ENCODE measurements around the gene EPB41L1.
A peak's percentile ranks its signal among the peaks of the same experiment; 100 is the strongest.

The EPB41L1 gene

DNA sequence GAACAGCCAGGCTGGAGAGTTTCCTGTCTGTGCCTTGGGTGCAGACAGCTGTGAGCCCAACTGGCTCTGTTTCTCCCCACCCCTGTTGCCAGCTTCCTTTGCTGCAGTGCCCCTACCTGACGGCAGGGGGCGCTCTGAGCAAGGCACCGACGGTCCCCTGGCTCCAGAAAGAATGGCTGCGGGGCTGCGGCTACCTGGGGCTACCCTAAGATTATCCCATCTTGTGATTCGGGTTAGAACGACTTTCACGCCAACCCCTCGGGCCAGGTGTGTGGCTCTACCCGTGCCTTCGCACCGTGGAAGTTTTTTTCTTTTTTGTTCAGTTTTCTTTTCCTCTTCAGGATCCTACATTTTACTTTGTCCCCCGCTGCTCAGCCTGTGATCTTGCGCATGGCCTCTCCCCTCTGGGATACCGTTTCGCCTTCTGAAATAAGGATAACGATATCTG, 48.4 kb downstream of the EPB41L1 start:
- Histone ChIP-seq H3K4me1 (no peaks in the 10 kb centered on the region), H3K36me3 (ENCODE audit: control insufficient read depth, insufficient read depth, low read length) (no peaks in the 10 kb centered on the region), H3K9ac (no peak overlapping the region), H3K27ac (no peak overlapping the region), H3K9me3 (ENCODE audit: control insufficient read depth, low read length) (no peaks in the 10 kb centered on the region), H3K79me2 (no peaks in the 10 kb centered on the region), H2AFZ (no peak overlapping the region), H3K4me3 (ENCODE audit: low read depth, low read length) (no peak overlapping the region), H3K27me3 (ENCODE audit: control insufficient read depth, insufficient read depth, low read length) (no peaks in the 10 kb centered on the region), H3K4me2 (ENCODE audit: low read length) (no peak overlapping the region)
- TF ChIP-seq, protein P1, sequence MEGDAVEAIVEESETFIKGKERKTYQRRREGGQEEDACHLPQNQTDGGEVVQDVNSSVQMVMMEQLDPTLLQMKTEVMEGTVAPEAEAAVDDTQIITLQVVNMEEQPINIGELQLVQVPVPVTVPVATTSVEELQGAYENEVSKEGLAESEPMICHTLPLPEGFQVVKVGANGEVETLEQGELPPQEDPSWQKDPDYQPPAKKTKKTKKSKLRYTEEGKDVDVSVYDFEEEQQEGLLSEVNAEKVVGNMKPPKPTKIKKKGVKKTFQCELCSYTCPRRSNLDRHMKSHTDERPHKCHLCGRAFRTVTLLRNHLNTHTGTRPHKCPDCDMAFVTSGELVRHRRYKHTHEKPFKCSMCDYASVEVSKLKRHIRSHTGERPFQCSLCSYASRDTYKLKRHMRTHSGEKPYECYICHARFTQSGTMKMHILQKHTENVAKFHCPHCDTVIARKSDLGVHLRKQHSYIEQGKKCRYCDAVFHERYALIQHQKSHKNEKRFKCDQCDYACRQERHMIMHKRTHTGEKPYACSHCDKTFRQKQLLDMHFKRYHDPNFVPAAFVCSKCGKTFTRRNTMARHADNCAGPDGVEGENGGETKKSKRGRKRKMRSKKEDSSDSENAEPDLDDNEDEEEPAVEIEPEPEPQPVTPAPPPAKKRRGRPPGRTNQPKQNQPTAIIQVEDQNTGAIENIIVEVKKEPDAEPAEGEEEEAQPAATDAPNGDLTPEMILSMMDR (IDR thresholded peaks at IDR 0.05): peak; percentile 95

DNA sequence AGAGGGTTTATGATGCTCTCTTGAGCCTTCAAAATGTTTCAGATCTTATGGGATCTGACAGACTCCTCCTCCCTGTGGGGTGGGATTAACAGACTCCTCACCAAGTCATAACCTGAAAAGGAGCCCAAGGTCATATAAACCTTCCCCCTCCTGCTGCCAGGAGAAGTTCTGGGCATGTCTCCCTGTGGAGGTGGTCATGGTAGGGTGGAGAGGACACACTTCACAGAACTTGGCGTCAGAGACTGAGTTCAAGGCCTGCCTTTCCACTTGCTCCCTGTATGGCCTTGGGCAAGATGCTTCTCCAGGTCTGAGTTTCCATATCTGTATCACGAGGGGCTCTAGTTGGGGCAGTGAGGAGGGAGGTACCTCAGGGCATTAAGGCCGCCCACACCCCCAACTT, 49.3 kb downstream of the EPB41L1 start:
- TF ChIP-seq, protein P1 (IDR thresholded peaks at IDR 0.05): no peak
- Histone ChIP-seq H3K79me2 (no peaks in the 10 kb centered on the region), H3K9ac (no peak overlapping the region), H3K4me3 (ENCODE audit: low read depth, low read length) (no peak overlapping the region), H2AFZ (no peak overlapping the region), H3K27me3 (ENCODE audit: control insufficient read depth, insufficient read depth, low read length) (no peaks in the 10 kb centered on the region), H3K4me2 (ENCODE audit: low read length) (no peak overlapping the region), H3K36me3 (ENCODE audit: control insufficient read depth, insufficient read depth, low read length) (no peaks in the 10 kb centered on the region), H3K9me3 (ENCODE audit: control insufficient read depth, low read length) (no peaks in the 10 kb centered on the region), H3K27ac (no peak overlapping the region), H3K4me1 (no peaks in the 10 kb centered on the region)

DNA sequence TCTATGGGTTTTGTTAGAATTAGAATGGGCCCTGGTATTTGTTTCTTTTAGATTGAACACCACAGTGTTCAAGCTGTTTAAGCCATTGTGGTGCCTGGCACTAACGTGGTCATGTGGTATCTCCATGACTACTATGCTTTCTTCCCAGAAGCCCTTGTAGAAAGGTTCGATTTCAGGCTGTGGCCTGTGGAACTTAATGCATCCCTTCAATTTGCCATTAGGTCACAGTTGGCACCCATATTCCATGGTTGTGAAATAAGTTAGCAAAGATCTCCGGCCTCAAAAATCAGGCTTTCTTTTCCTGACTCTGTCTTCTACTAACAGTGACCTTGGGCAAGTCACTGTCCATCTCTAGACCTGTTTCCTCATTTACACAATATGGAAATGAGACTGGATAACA, 50.5 kb downstream of the EPB41L1 start:
- no peaks in the 10 kb centered on the region for H3K27me3 ChIP-seq (ENCODE audit: control insufficient read depth, insufficient read depth, low read length)
- no peak overlapping the region for H3K27ac ChIP-seq
- TF ChIP-seq, protein P1 (IDR thresholded peaks at IDR 0.05): no peak
- no peaks in the 10 kb centered on the region for H3K79me2 ChIP-seq
- H3K4me2 ChIP-seq (ENCODE audit: low read length): no peak overlapping the region
- no peak overlapping the region for H3K4me3 ChIP-seq (ENCODE audit: low read depth, low read length)
- H3K4me1 ChIP-seq: no peaks in the 10 kb centered on the region
- no peak overlapping the region for H2AFZ ChIP-seq
- H3K9me3 ChIP-seq (ENCODE audit: control insufficient read depth, low read length): no peaks in the 10 kb centered on the region
- H3K36me3 ChIP-seq (ENCODE audit: control insufficient read depth, insufficient read depth, low read length): no peaks in the 10 kb centered on the region
- H3K9ac ChIP-seq: no peak overlapping the region

DNA sequence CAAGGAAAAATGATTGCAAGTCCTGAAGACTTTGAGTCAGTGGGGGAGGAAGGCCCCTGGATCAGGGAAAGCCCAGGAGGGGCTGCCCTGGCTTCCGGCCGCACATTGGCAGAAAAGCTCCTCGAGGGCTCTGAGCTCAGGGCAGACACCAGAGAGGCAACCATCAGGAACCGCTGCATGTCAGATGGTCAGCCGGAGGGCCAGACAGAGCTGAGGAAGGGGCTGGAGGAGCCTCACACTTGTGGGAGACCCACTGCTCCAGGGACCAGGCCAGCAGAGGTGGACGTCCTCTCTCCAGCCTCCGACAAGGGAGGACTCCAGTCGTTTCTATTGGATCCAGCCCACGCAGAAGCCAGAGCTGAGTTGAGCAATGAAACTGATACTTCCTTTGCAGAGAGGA, 51.5 kb downstream of the EPB41L1 start:
- TF ChIP-seq, protein P1 (IDR thresholded peaks at IDR 0.05): no peak
- no peaks in the 10 kb centered on the region for H3K36me3 ChIP-seq (ENCODE audit: control insufficient read depth, insufficient read depth, low read length)
- no peak overlapping the region for H3K9ac ChIP-seq
- no peaks in the 10 kb centered on the region for H3K79me2 ChIP-seq
- no peaks in the 10 kb centered on the region for H3K27me3 ChIP-seq (ENCODE audit: control insufficient read depth, insufficient read depth, low read length)
- H3K4me1 ChIP-seq: no peaks in the 10 kb centered on the region
- H3K27ac ChIP-seq: no peak overlapping the region
- no peak overlapping the region for H3K4me3 ChIP-seq (ENCODE audit: low read depth, low read length)
- no peak overlapping the region for H3K4me2 ChIP-seq (ENCODE audit: low read length)
- H3K9me3 ChIP-seq (ENCODE audit: control insufficient read depth, low read length): no peaks in the 10 kb centered on the region
- no peak overlapping the region for H2AFZ ChIP-seq

DNA sequence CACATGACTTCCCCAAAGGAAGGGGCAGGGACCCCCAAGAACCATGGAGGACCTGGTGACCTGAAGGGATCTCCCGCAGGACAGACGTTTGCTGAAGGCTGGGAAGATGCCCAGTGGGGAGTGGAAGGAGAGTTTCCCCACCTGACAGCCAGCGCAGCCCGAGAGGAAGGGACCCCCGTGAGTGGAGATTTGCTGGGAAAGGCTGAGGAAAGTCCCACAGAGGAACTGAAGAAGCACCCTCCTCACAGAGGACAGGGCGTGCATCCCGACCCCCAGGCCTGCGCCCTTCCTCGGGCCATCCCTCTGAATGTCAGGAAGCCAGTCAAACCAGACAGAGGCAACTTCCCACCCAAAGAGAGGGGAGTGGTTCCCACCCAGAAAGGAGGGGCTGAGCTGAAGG, 52.1 kb downstream of the EPB41L1 start:
- no peak overlapping the region for H3K27ac ChIP-seq
- no peak overlapping the region for H3K9ac ChIP-seq
- H3K36me3 ChIP-seq (ENCODE audit: control insufficient read depth, insufficient read depth, low read length): no peaks in the 10 kb centered on the region
- H2AFZ ChIP-seq: no peak overlapping the region
- H3K4me1 ChIP-seq: no peaks in the 10 kb centered on the region
- TF ChIP-seq, protein P1 (IDR thresholded peaks at IDR 0.05): no peak
- H3K4me3 ChIP-seq (ENCODE audit: low read depth, low read length): no peak overlapping the region
- H3K79me2 ChIP-seq: no peaks in the 10 kb centered on the region
- H3K9me3 ChIP-seq (ENCODE audit: control insufficient read depth, low read length): no peaks in the 10 kb centered on the region
- H3K4me2 ChIP-seq (ENCODE audit: low read length): no peak overlapping the region
- no peaks in the 10 kb centered on the region for H3K27me3 ChIP-seq (ENCODE audit: control insufficient read depth, insufficient read depth, low read length)
